H1 (cell line): ENCODE results near the gene BEST1. TPM values are rescaled to one million over a fixed set of nuclear protein-coding genes. Genes with fewer than 3 reads are reported as not detected.

Experiments
- ATF2 ChIP-seq: IDR thresholded peaks from 2 replicates; pipeline ENCODE4 v1.6.1; 2012; ENCODE audit warnings: low read length, inconsistent platforms
- polyA plus RNA-seq, 7 experiments: library from polyadenylated mRNA; depleted of rRNA in 3 of 7; stranded (reverse) in 5 of 7; unstranded in 2 of 7; fragments of >200 nt in 5 of 7; fragments of 200-250 nt in 2 of 7; gene quantifications; 1 replicate in 5 of 7; 2 replicates in 1 of 7; 4 replicates in 1 of 7; pipeline versions ENCODE4 v1.2.1 to v1.2.3, GENCODE V29; 2011 to 2013; ENCODE audit warnings: missing spikeins in 2 of 7, mixed read lengths in 2 of 7
- total RNA-seq: library from RNA; stranded (reverse); fragmentation: NEBNext Ultra II Directional; extraction: Animal tissue kit (Norgen Biotek cat#: 25700); gene quantifications from 2 replicates; pipeline ENCODE4 v1.2.1, GENCODE V29; 2021

BEST1 gene
- total and polyA plus RNA-seq, 2 of the 8 experiments (the other 6 are each of a cell fraction or from before 2014, with no cell fraction given) = 0.22 to 0.62 TPM

DNA sequence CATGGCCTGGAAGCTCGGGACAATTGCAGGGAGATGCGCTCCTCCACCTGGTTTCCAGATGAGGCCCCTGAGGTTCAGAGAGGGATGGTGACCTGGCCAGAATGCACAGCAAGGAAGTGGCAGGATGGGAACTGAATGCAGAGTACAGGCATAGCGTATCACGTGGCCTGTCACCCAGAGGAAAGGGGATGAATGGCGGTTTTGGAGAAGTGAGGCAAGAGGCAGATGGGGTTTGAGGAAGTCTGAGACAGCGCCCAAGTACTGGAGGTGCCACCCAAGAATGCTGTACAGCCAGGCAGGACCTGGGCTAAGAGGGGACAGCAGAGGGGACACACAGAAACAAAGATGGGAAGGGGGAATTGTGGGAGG lies 37.6 kb upstream of the BEST1 start (continued):
- TF ChIP-seq ATF2 = no peak
